Measurements from ENCODE around the gene ARSG.

GRCh38 chr17:68461589-68461988 lies 170.3 kb downstream of the ARSG start:
- TF ChIP-seq MXI1 (IDR thresholded peaks at IDR 0.05; ENCODE audit: low read depth, low read length) (no peak), CTCF (IDR thresholded peaks at IDR 0.05) (no peak), RCOR1 (IDR thresholded peaks at IDR 0.05; ENCODE audit: low read length) (peak; percentile 35; the same call in 1 of the 2 replicates), ZBTB33 (IDR thresholded peaks at IDR 0.05; ENCODE audit: borderline replicate concordance, low read depth) (no peak), POLR2AphosphoS5 (IDR thresholded peaks at IDR 0.05; ENCODE audit: low read depth, low read length) (no peak), USF1 (IDR thresholded peaks at IDR 0.05; ENCODE audit: borderline replicate concordance, low read depth) (no peak), YY1 (IDR thresholded peaks at IDR 0.05; ENCODE audit: low read depth) (no peak)

All from SK-N-SH (cell line).